Embryonic facial prominence (tissue), 1 donor: Measurements from ENCODE around the gene PPP1R1B.

ENCODE experiments used
- DNase-seq: peaks from one replicate; pipeline ENCODE4 v3.0.0-alpha.2; 2016; ENCODE audit errors: extremely low spot score

The PPP1R1B gene

GRCh38 chr17:39600288-39600996 is 26.3 kb upstream of the PPP1R1B start:
- DNase-seq, result no peak

- no peak for DNase-seq
These were observed 25.7 kb upstream of the PPP1R1B start for GRCh38 chr17:39600997-39601597.

GRCh38 chr17:39601758-39602532 is 24.8 kb upstream of the PPP1R1B start:
- no peak for DNase-seq

- DNase-seq, result no peak
These were observed 24.0 kb upstream of the PPP1R1B start for GRCh38 chr17:39602533-39603303.

GRCh38 chr17:39603304-39604016 is 23.3 kb upstream of the PPP1R1B start:
- DNase-seq, result no peak

- no peak for DNase-seq
These were observed 21.8 kb upstream of the PPP1R1B start for GRCh38 chr17:39604911-39605491.

GRCh38 chr17:39605492-39606433 is 21.0 kb upstream of the PPP1R1B start:
- DNase-seq, result no peak

- no peak for DNase-seq
These were observed 20.2 kb upstream of the PPP1R1B start for GRCh38 chr17:39606434-39607056.

- DNase-seq, result no peak
These were observed 19.5 kb upstream of the PPP1R1B start for GRCh38 chr17:39607057-39607850.

GRCh38 chr17:39607851-39608130 is 19.0 kb upstream of the PPP1R1B start, which contains the start of gene NEUROD2:
Gene NEUROD2 (minus strand): TSS chr17:39607920. CDS start chr17:39606599, 1,321 bp downstream.
- DNase-seq, result no peak

GRCh38 chr17:39608142-39608981 is 18.4 kb upstream of the PPP1R1B start:
- DNase-seq, result no peak

- no peak for DNase-seq
These were observed 17.2 kb upstream of the PPP1R1B start for GRCh38 chr17:39609416-39610025.

GRCh38 chr17:39611401-39612112 is 15.2 kb upstream of the PPP1R1B start:
- no peak for DNase-seq

GRCh38 chr17:39612291-39612894 is 14.4 kb upstream of the PPP1R1B start:
- no peak for DNase-seq

GRCh38 chr17:39612935-39613464 is 13.8 kb upstream of the PPP1R1B start:
- no peak for DNase-seq

GRCh38 chr17:39614545-39615157 is 12.1 kb upstream of the PPP1R1B start:
- no peak for DNase-seq
